Neural crest cell (in vitro differentiated cells): ENCODE data around the gene WNT1. TPM values are rescaled to one million over a fixed set of nuclear protein-coding genes. Genes with fewer than 3 reads are reported as not detected.

Experiments used
- DNase-seq: peaks from one replicate; pipeline ENCODE4 v3.0.0; 2021; ENCODE audit warnings: low read depth, mixed read lengths, low spot score
- H3K27ac Mint-ChIP-seq: one replicate; pipeline ENCODE4 v1.8.0; 2021; ENCODE audit warnings: mild to moderate bottlenecking, mixed read lengths; ENCODE audit not compliant: unreplicated experiment
- H3K27me3 Mint-ChIP-seq: 2 replicates; pipeline ENCODE4 v1.8.0; 2021; ENCODE audit warnings: low read depth, mild to moderate bottlenecking, mixed read lengths
- H3K36me3 Mint-ChIP-seq: 2 replicates; pipeline ENCODE4 v1.8.0; 2021; ENCODE audit warnings: low read depth, mild to moderate bottlenecking, mixed read lengths
- H3K4me1 Mint-ChIP-seq: 2 replicates; pipeline ENCODE4 v1.8.0; 2021; ENCODE audit warnings: mixed read lengths
- H3K4me3 Mint-ChIP-seq: one replicate; pipeline ENCODE4 v1.8.0; 2021; ENCODE audit warnings: mild to moderate bottlenecking, mixed read lengths
- H3K9me3 Mint-ChIP-seq: 2 replicates; pipeline ENCODE4 v1.8.0; 2021; ENCODE audit warnings: mixed read lengths
- total RNA-seq: library from RNA; stranded (reverse); gene quantifications from 2 replicates; pipeline ENCODE4 v1.2.1, GENCODE V29; 2021
- TF ChIP-seq, protein P1 (sequence below): fragments of 200-600 bp; sonication (generic); conservative IDR thresholded peaks from 2 replicates; pipeline ENCODE4 v1.5.0; 2021; ENCODE audit warnings: antibody characterized with exemption, mild to moderate bottlenecking

WNT1 gene
- total RNA-seq, 1 donor from 2014 or later = 2.1 TPM

DNA sequence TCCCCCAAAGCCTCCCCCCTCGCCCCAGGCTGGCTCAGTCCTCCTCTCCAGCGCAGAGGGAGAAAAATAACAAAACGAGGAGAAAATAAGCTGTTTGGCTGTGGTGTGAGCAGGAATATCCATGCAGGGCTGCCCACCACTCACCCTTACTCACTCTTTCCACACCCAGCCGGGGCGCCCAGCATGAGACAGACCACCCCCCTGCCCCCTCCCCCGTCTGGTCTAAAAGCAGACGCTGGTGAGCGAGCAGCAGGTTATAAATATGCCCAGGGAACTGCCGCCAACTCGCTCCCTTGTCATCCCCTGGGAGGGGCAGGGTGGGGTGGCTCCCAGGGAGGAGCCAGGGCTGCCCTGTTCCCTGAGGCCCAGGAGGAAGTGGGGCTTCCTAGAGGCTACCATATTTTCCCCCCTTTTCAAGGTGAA, 7.4 kb downstream of the WNT1 start:
- Mint-ChIP-seq H3K27me3 (peaks cover 95% of the 10 kb centered on the region), H3K36me3 (no peaks in the 10 kb centered on the region), H3K27ac (no peak overlapping the region), H3K9me3 (no peaks in the 10 kb centered on the region), H3K4me1 (peaks cover 31% of the 10 kb centered on the region), H3K4me3 (no peak overlapping the region)
- no peak for DNase-seq
- TF ChIP-seq, protein P1, sequence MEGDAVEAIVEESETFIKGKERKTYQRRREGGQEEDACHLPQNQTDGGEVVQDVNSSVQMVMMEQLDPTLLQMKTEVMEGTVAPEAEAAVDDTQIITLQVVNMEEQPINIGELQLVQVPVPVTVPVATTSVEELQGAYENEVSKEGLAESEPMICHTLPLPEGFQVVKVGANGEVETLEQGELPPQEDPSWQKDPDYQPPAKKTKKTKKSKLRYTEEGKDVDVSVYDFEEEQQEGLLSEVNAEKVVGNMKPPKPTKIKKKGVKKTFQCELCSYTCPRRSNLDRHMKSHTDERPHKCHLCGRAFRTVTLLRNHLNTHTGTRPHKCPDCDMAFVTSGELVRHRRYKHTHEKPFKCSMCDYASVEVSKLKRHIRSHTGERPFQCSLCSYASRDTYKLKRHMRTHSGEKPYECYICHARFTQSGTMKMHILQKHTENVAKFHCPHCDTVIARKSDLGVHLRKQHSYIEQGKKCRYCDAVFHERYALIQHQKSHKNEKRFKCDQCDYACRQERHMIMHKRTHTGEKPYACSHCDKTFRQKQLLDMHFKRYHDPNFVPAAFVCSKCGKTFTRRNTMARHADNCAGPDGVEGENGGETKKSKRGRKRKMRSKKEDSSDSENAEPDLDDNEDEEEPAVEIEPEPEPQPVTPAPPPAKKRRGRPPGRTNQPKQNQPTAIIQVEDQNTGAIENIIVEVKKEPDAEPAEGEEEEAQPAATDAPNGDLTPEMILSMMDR = no peak

DNA sequence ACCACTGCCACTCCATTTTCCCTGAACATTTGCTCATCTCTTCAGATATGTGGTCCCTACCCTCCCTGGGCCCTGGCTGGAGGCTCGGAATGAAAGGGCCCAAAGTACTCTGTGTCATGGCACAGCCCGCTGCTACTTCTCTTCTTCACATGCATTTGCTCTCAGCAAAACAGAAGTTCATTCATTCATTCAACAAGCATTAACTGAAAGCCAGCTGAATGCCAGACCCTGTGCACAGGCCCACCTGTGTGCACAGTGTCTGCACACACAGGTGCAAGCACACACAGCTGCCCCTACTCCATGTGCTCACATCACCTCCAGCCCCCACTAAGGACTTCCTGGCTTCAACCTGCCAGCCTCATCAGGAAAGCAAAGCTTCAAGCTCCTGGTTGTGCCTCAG, 7.8 kb downstream of the WNT1 start:
- H3K27me3 Mint-ChIP-seq = peaks cover 95% of the 10 kb centered on the region
- no peak overlapping the region for H3K27ac Mint-ChIP-seq
- H3K9me3 Mint-ChIP-seq = no peaks in the 10 kb centered on the region
- TF ChIP-seq, protein P1 = no peak
- no peak for DNase-seq
- H3K4me3 Mint-ChIP-seq = no peak overlapping the region
- H3K4me1 Mint-ChIP-seq = peaks cover 30% of the 10 kb centered on the region
- H3K36me3 Mint-ChIP-seq = no peaks in the 10 kb centered on the region

DNA sequence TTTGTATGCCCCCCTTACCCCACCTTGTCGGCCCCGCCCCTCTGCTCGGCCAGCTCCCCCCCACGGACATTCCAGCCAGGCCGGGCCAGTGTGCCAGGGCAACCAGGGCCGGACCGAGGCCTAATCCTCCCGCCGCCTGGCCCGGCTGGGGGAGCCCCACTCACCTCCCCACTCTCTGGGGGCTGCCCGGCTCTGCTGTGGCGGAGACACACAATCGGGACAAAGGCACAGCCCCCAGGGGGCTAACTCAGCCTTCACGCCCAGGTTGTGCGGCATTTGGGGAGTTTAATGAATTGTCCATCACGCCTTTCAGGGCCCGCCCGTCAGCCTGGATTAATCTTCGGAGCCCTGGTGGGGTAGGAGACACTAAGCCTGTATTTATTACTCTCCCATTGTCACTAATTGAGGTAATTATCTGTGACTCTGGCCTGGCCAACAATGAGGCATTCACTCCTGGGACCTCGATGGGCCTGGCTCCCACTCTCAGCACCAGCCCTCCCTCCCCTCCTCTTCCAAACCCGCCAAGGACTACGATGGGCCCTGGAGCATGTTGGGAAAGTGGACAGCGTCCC, 8.7 kb downstream of the WNT1 start:
- peaks cover 26% of the 10 kb centered on the region for H3K4me1 Mint-ChIP-seq
- H3K9me3 Mint-ChIP-seq = no peaks in the 10 kb centered on the region
- no peaks in the 10 kb centered on the region for H3K36me3 Mint-ChIP-seq
- TF ChIP-seq, protein P1 = no peak
- no peak overlapping the region for H3K4me3 Mint-ChIP-seq
- H3K27ac Mint-ChIP-seq = no peak overlapping the region
- no peak for DNase-seq
- H3K27me3 Mint-ChIP-seq = peaks cover 91% of the 10 kb centered on the region

DNA sequence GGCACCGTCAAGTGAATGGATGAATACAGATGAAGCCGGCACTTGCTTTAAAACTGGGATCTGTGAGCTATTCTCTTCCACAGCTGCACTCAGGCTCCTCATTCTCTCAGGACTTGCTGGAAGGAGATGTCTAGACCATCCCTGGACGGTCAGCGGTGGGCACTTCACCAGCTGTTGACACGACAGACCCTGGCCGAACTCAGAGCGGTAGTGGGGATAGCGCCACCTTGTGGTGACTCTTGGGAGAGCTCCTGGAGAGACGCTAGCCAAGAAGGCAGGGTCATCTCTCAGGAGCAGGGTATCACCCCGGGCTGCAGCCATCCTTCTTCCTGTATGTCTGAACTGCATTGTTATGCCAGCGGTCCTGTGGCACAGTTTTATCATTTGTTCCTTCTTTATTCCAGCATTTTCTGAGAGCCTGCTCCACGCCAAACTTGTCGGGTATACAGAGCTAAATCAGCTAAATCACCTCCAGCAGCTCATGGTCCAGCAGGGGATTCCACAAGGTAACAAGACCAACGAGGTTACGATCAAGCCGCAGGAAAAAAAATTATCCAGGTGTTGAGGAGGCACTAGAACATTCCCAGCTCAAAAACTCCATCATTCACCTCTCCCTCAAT, 10.0 kb downstream of the WNT1 start:
- Mint-ChIP-seq H3K36me3 (no peaks in the 10 kb centered on the region), H3K9me3 (no peaks in the 10 kb centered on the region), H3K4me1 (peaks cover 25% of the 10 kb centered on the region), H3K27me3 (peaks cover 85% of the 10 kb centered on the region), H3K27ac (no peak overlapping the region), H3K4me3 (no peak overlapping the region)
- TF ChIP-seq, protein P1 = peak; percentile 82
- peak; percentile 90 for DNase-seq

DNA sequence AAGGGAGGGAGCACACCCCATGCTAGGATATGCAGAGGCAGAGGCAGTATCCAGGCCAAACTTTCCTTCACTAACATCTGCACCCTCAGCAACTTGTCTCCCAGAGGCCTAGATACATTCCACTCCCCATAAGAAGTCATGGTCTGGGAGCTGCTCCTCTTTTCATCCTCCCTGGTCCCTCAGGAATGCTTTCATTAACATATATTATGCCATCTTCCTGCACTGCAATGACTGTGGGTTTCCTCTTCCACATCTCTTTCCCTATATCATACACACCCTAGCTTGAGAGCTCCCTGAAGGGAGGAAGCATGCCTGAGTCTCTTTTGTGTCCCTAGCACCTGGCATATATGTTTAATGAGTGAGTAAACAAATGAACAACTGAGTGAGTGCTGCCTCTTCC, 12.4 kb downstream of the WNT1 start:
- peaks cover 28% of the 10 kb centered on the region for H3K4me1 Mint-ChIP-seq
- H3K4me3 Mint-ChIP-seq = no peak overlapping the region
- H3K9me3 Mint-ChIP-seq = no peaks in the 10 kb centered on the region
- H3K36me3 Mint-ChIP-seq = no peaks in the 10 kb centered on the region
- TF ChIP-seq, protein P1 = no peak
- peaks cover 80% of the 10 kb centered on the region for H3K27me3 Mint-ChIP-seq
- H3K27ac Mint-ChIP-seq = no peak overlapping the region
- no peak for DNase-seq
